B cell (primary cell): Measurements from ENCODE around the gene FUT3. TPM values are rescaled to one million over a fixed set of nuclear protein-coding genes. Genes with fewer than 3 reads are reported as not detected.
A peak's percentile ranks its signal among the peaks of the same experiment; 100 is the strongest.

Experiments
- ATAC-seq: fragments of 200-7000 bp; cut with Tn5 transposase; one replicate; pipeline ENCODE4 v1.10.0; 2021; ENCODE audit warnings: low read depth, mild to moderate bottlenecking, moderate number of reproducible peaks, moderate library complexity
- CTCF ChIA-PET: fragments of 350-600 bp; sonication (Branson Sonifier 250); formaldehyde crosslinking; loops from one replicate; lab custom pipeline; 2021; ENCODE audit warnings: antibody characterized with exemption, inconsistent platforms; lab: Charles Lee
- POLR2A ChIA-PET: fragments of 350-600 bp; sonication (Branson Sonifier 250); formaldehyde crosslinking; loops from one replicate; lab custom pipeline; 2021; ENCODE audit warnings: antibody characterized with exemption; lab: Charles Lee
- DNase-seq: peaks from one replicate; pipeline ENCODE4 v3.0.0; 2013
- H2AFZ ChIP-seq: 2 replicates; pipeline ENCODE4 v1.6.1; 2012; ENCODE audit warnings: mild to moderate bottlenecking, low read depth, low read length; ENCODE audit not compliant: insufficient read depth, poor library complexity, severe bottlenecking
- H3K27ac ChIP-seq, 2 donors: 1 replicate in 1 of 2; 2 replicates in 1 of 2; pipeline ENCODE4 v1.5.1; 2012 to 2013; ENCODE audit warnings: low read length in 2 of 2, mild to moderate bottlenecking in 2 of 2, moderate library complexity in 1 of 2
- H3K27me3 ChIP-seq, 4 experiments: fragments of 200-600 bp in 1 of 4; sonication (generic) in 1 of 4; replicated peaks in 1 of 4; 1 replicate in 2 of 4; 2 replicates in 2 of 4; pipeline versions ENCODE4 v1.6.1 to v1.7.0; 2013 to 2016; ENCODE audit warnings: low read length in 3 of 4, mild to moderate bottlenecking in 2 of 4, mixed read lengths in 1 of 4, moderate library complexity in 1 of 4; ENCODE audit not compliant: insufficient read depth in 4 of 4, control insufficient read depth in 3 of 4; ENCODE audit errors: control extremely low read depth in 1 of 4
- H3K36me3 ChIP-seq, 2 experiments: replicated peaks in 1 of 2; 1 replicate in 1 of 2; 2 replicates in 1 of 2; pipeline versions ENCODE4 v1.6.1 to v1.7.1; 2013; ENCODE audit warnings: low read length in 1 of 2; ENCODE audit not compliant: insufficient read depth in 2 of 2, control insufficient read depth in 1 of 2; ENCODE audit errors: control extremely low read depth in 1 of 2, extremely low read depth in 1 of 2
- H3K4me1 ChIP-seq, 2 donors: fragments of 200-600 bp in 1 of 2; sonication (generic) in 1 of 2; 1 replicate in 1 of 2; 2 replicates in 1 of 2; pipeline versions ENCODE4 v1.5.1 to v1.6.1; 2013 to 2017; ENCODE audit warnings: low read length in 2 of 2; ENCODE audit not compliant: control insufficient read depth in 2 of 2, insufficient read depth in 2 of 2
- H3K4me2 ChIP-seq: replicated peaks from 2 replicates; pipeline ENCODE3; 2012; ENCODE audit warnings: mild to moderate bottlenecking, low read depth, low read length; ENCODE audit not compliant: poor library complexity, severe bottlenecking
- H3K4me3 ChIP-seq, 5 experiments: fragments of 200-600 bp in 1 of 5; sonication (generic) in 1 of 5; 1 replicate in 3 of 5; 2 replicates in 2 of 5; pipeline versions ENCODE4 v1.5.1 to v1.7.0; 2011 to 2016; ENCODE audit warnings: low read length in 4 of 5, mild to moderate bottlenecking in 4 of 5, low read depth in 2 of 5, control low read depth in 1 of 5, moderate library complexity in 1 of 5; ENCODE audit not compliant: insufficient read depth in 1 of 5; ENCODE audit errors: control extremely low read depth in 1 of 5, extremely low read depth in 1 of 5
- H3K79me2 ChIP-seq: fragments of 200-600 bp; sonication (generic); one replicate; pipeline ENCODE4 v1.6.0; 2016; ENCODE audit warnings: low read length; ENCODE audit not compliant: control insufficient read depth, insufficient read depth
- H3K9ac ChIP-seq: fragments of 200-600 bp; sonication (generic); 2 replicates; pipeline ENCODE4 v1.6.1; 2017; ENCODE audit warnings: mild to moderate bottlenecking, low read length, moderate library complexity
- H3K9me3 ChIP-seq, 3 donors: one replicate each; pipeline versions ENCODE4 v1.6.1 to v1.7.1; 2013; ENCODE audit warnings: low read length in 2 of 3; ENCODE audit not compliant: control insufficient read depth in 2 of 3, insufficient read depth in 1 of 3; ENCODE audit errors: control extremely low read depth in 1 of 3
- H4K20me1 ChIP-seq: 2 replicates; pipeline ENCODE4 v1.6.0; 2012; ENCODE audit warnings: mild to moderate bottlenecking, low read length; ENCODE audit not compliant: insufficient read depth, control insufficient read depth, poor library complexity, severe bottlenecking
- H3K27ac Mint-ChIP-seq: one replicate; pipeline ENCODE4 v1.8.0; 2021; ENCODE audit warnings: mixed read lengths
- H3K27me3 Mint-ChIP-seq: one replicate; pipeline ENCODE4 v1.8.0; 2021; ENCODE audit warnings: mixed read lengths
- H3K4me1 Mint-ChIP-seq: one replicate; pipeline ENCODE4 v1.8.0; 2021; ENCODE audit warnings: mixed read lengths
- H3K4me3 Mint-ChIP-seq: one replicate; pipeline ENCODE4 v1.8.0; 2021; ENCODE audit warnings: mixed read lengths
- H3K9me3 Mint-ChIP-seq: one replicate; pipeline ENCODE4 v1.8.0; 2022; ENCODE audit warnings: mixed read lengths; ENCODE audit not compliant: insufficient read depth
- CTCF ChIP-seq: fragments of 200-600 bp; IDR thresholded peaks from one replicate; pipeline ENCODE4 v1.8.0; 2022; ENCODE audit warnings: antibody characterized with exemption, mild to moderate bottlenecking
- EZH2 ChIP-seq: IDR thresholded peaks from 2 replicates; pipeline ENCODE4 v1.6.1; 2012; ENCODE audit warnings: borderline replicate concordance, low read depth, mild to moderate bottlenecking, moderate library complexity, low read length; ENCODE audit not compliant: insufficient read depth, poor library complexity, severe bottlenecking
- WGBS: methylation state at CpG from one replicate; pipeline ENCODE4 v1.1.5; 2013; ENCODE audit warnings: missing lambda C conversion rate; ENCODE audit not compliant: insufficient coverage; 5-methylcytosine and 5-hydroxymethylcytosine counted together
- intact Hi-C: fragments of 100-400 bp; cut with micrococcal nuclease; formaldehyde crosslinking; loops from one replicate; pipeline ENCODE4 v1.10.0; 2022
- polyA plus RNA-seq: library from polyadenylated mRNA; depleted of rRNA; stranded (reverse); fragments of >200 nt; gene quantifications from 2 replicates; pipeline ENCODE4 v1.2.3, GENCODE V29; 2012
- total RNA-seq, 2 donors: library from RNA; stranded (reverse); fragments of 120-200 nt in 1 of 2; gene quantifications; 1 replicate in 1 of 2; 2 replicates in 1 of 2; pipeline versions ENCODE4 v1.2.3 to v1.2.4, GENCODE V29; 2013 to 2022

FUT3 gene
- total and polyA plus RNA-seq, 2 donors (not counting 1 experiment from before 2014, with no cell fraction given), result not detected

- H3K9ac ChIP-seq, result peak within 1 kb of the TSS; percentile 50
- peak within 1 kb of the TSS in 1 of 2 donors; percentile 53 for H3K27ac ChIP-seq
- H3K9me3 ChIP-seq, result peaks cover 0 to 42% (median 0%) of the 10 kb centered on the region in 3 donors
- intact Hi-C loops, result loop anchor here (1.0 to 5.0 kb wide), 3 partner anchors 13 to 218 kb away; partner anchors contain the start of gene DUS3L
- DNase-seq (peak; percentile 73), ATAC-seq (peak; percentile 44)
- H3K4me3 Mint-ChIP-seq, result peak within 1 kb of the TSS; percentile 72
- H3K27me3 ChIP-seq, result peaks cover 0 to 57% (median 26%) of the 10 kb centered on the region in 4 experiments
- H3K4me1 ChIP-seq, result peaks cover 20 to 27% of the 10 kb centered on the region in 2 donors
- no peak for TF ChIP-seq CTCF
- TF ChIP-seq EZH2, result no peak
- no peaks in the 10 kb centered on the region for H3K79me2 ChIP-seq
- no peaks in the 10 kb centered on the region for H4K20me1 ChIP-seq
- peaks cover 19% of the 10 kb centered on the region for H3K27me3 Mint-ChIP-seq
- CTCF ChIA-PET, result interaction anchor here (0.5 to 2.0 kb wide), 14 partner anchors 10 to 225 kb away, joined by 3 to 16 read pairs (median 4); partner anchors contain the start of genes DUS3L, NDUFA11 and VMAC
- H3K27ac Mint-ChIP-seq, result peak within 1 kb of the TSS; percentile 50
- H3K4me1 Mint-ChIP-seq, result peaks cover 22% of the 10 kb centered on the region
- H3K4me2 ChIP-seq, result peak within 1 kb of the TSS; percentile 80
- no peaks in the 10 kb centered on the region for H3K36me3 ChIP-seq
- 3% methylated on average over 100 of the region's 107 CpGs for WGBS
- H3K4me3 ChIP-seq, result peak within 1 kb of the TSS in 4 of 5 experiments; percentile 7 to 55 (median 42)
- POLR2A ChIA-PET, result interaction anchor here (0.9 kb wide), 1 partner anchor 1135 kb away, joined by 6 read pairs; no protein-coding TSS in a partner anchor
- H3K9me3 Mint-ChIP-seq, result no peaks in the 10 kb centered on the region
- peak within 1 kb of the TSS; percentile 62 for H2AFZ ChIP-seq
Measured at GRCh38 chr19:5804516-5805461, 46.5 kb downstream of the FUT3 start, which contains the start of gene NRTN. Gene NRTN, plus strand, starts transcription at chr19:5805067. Its CDS starts 19,099 bp downstream, at chr19:5824166.
